GM12873 (cell line): ENCODE results near the gene SBF2.

Experiments used
- TF ChIP-seq, protein P1 (sequence below): IDR thresholded peaks from 2 replicates; pipeline ENCODE4 v1.5.1; 2012; ENCODE audit warnings: low read depth, mild to moderate bottlenecking, moderate library complexity, low read length, control low read depth; ENCODE audit not compliant: insufficient read depth; ENCODE audit errors: missing control alignments

The SBF2 gene

DNA sequence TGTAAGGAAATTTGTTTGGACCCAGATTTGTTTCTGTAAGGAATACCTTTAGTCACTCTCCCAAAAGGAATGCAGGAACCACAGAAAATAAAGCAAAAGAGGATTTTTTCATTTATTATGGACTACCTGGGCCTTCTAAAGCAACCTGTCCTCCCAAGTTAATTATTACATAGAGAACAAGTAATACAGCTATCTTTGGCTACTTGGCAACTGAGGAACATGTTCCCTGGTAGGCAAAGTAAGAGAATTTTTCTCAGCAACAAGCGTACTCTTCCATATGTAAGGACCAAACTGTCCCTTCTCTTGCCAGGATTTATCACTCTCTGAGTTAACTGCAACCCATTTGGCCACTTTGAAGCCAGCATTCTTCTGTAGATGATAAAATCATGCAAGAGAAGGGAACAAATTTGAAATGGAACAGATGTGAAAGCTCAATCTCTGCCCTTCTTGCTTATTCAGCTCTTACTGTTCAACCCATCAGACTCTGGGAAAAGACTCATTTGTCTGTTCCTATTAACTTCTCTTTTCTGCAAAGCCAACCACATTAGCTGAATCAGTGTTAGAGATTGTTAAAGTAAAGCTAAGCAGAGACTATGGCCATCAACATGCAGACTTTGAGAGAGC is 440.0 kb downstream of the SBF2 start:
- TF ChIP-seq, protein P1, sequence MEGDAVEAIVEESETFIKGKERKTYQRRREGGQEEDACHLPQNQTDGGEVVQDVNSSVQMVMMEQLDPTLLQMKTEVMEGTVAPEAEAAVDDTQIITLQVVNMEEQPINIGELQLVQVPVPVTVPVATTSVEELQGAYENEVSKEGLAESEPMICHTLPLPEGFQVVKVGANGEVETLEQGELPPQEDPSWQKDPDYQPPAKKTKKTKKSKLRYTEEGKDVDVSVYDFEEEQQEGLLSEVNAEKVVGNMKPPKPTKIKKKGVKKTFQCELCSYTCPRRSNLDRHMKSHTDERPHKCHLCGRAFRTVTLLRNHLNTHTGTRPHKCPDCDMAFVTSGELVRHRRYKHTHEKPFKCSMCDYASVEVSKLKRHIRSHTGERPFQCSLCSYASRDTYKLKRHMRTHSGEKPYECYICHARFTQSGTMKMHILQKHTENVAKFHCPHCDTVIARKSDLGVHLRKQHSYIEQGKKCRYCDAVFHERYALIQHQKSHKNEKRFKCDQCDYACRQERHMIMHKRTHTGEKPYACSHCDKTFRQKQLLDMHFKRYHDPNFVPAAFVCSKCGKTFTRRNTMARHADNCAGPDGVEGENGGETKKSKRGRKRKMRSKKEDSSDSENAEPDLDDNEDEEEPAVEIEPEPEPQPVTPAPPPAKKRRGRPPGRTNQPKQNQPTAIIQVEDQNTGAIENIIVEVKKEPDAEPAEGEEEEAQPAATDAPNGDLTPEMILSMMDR, result no peak

DNA sequence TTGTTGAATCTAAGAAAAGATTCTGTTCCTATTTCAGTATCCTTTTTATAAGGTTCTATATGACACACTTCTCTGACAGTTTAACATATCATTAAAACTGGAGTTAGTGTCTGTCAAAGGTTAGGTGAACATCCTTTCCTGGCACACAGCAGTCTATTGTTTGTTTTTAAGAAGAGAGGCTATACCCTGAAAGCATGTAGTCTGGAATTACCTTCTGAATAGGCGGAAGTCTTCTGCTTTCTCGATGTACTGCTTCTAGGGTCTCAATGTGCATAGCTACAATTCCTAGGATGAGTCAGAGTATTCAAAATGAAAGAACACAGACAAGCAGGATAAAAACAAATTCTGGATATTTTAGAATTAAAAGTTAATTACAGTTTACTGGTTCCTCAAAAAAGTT is 441.6 kb downstream of the SBF2 start:
- TF ChIP-seq, protein P1, result no peak

DNA sequence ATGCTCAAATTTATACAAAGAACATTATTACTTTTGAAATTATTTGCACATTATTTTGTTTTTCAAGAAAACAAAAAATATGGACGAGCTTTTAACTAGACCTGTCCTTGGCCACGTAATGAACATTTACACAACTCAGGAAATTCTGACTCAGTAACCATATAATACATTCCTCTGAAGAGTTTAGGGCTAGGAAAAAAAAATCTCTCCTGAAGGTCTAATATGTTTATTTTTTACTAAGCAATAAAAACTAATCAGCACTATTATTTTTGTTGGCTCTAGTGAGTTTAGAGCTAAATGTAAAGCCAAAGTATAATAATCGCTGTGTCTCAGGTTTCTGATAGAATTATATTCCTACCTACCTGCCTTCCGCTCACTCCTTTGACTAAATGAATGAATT is 442.7 kb downstream of the SBF2 start:
- TF ChIP-seq, protein P1, result no peak

DNA sequence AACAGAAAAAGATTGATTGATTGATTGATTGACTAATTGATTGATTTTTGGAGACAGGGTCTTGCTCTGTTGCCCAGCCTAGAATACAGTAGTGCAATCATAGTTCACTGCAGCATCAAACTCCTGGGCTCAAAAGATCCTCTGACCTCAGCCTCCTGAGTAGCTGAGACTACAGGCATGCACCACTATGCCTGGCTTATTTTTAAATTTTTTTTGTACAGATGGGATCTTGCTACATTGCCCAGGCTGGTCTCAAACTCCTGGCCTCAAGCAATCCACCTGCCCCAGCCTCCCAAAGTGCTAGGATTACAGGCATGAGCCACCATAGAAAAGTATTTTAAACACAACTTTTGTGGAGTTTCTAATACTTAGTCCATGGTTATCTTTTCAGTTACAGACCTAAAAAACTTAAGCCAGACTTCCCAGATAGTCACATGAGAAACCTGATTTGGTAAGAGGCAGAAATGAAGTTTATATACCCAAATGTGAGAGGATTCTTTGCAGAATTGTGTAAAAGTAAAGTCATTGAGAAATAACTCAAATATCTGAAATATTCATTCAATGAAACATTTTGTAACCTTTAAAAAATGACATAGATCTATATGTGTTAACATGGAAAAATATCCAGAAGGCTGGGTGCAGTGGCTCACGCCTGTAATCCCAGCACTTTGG is 443.7 kb downstream of the SBF2 start:
- TF ChIP-seq, protein P1, result no peak

DNA sequence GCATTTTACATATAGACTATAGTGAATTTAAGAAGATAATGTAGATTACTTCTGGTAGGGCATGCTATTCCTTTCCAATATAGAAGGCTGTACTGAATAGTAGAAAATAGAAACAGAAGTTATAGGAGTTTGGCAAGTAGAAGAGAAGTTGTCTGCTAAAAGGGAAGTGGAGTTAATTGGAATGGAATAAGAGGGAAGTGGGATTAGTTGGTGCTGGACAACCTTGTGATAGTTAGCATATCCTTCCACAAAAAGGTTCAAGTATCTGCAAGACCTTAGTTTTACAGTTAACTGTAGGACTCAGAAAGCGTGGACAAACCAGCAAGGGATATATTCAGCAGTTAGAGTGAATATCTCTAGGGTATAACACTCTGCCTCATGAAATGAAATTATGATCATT is 444.6 kb downstream of the SBF2 start:
- TF ChIP-seq, protein P1, result no peak

DNA sequence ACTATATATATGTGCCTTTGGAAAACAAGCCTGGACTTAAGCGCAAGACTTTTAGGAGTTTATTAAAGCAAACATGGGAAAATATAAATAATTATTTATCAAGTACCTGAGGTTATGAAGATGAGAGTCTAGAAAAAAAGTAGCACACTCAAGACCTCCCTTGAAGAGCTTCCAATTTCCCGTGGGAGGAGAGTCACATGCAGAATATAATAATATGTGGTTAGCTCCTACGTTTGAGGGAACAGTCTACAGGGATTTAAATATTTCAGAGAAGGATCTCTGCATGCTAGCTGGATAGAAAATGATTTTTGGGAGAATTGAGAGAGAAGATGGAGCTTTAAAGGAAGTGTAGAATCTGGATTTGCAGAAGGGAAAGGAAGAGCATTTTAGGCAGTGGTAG is 446.4 kb downstream of the SBF2 start:
- TF ChIP-seq, protein P1, result no peak

DNA sequence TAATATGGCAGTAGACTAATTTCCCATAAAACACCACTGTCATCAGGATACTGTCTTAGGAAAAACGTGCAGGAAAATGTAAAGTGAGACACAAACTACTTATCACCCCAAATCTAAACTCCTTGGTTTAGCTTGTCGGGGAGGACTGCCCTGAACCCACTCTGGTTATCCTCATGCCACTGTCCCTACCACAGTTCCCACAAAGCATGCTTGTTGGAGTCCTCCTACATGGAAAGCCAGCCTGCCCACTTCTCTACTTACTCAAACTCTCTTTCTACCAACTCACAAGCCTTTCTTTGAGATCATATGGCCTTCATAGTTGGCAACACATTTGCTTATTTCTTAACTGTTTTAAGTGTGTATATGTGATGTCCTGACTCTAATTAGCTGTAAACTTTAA is 451.1 kb downstream of the SBF2 start:
- TF ChIP-seq, protein P1, result no peak
